HepG2 (cell line): ENCODE results near the gene MLST8. TPM values are rescaled to one million over a fixed set of nuclear protein-coding genes. Genes with fewer than 3 reads are reported as not detected.

Experiments used
- DMAP1 ChIP-seq: IDR thresholded peaks from 2 replicates; pipeline ENCODE4 v1.6.1; 2016
- DPF2 ChIP-seq: sonication (generic); formaldehyde crosslinking; IDR thresholded peaks from 2 replicates; pipeline ENCODE4 v1.4.0; 2020; ENCODE audit warnings: mild to moderate bottlenecking, low read depth, missing genetic modification reagents, borderline replicate concordance
- GATAD2A ChIP-seq: IDR thresholded peaks from 2 replicates; pipeline ENCODE4 v1.6.1; 2016
- GZF1 ChIP-seq: sonication (generic); formaldehyde crosslinking; IDR thresholded peaks from 2 replicates; pipeline ENCODE4 v1.5.1; 2020; ENCODE audit warnings: mild to moderate bottlenecking, missing genetic modification reagents
- MED1 ChIP-seq: sonication (generic); formaldehyde crosslinking; IDR thresholded peaks from 2 replicates; pipeline ENCODE4 v1.4.0; 2020; ENCODE audit warnings: missing genetic modification reagents
- MXD1 ChIP-seq: sonication (generic); formaldehyde crosslinking; IDR thresholded peaks from 2 replicates; pipeline ENCODE4 v1.4.0; 2020; ENCODE audit warnings: mild to moderate bottlenecking, missing genetic modification reagents
- REST ChIP-seq, 2 experiments: IDR thresholded peaks; 2 replicates each; pipeline ENCODE4 v1.6.1; 2011 to 2012; ENCODE audit warnings: low read length in 2 of 2, borderline replicate concordance in 1 of 2, low read depth in 1 of 2, mild to moderate bottlenecking in 1 of 2, moderate library complexity in 1 of 2
- SMYD3 ChIP-seq: sonication (generic); formaldehyde crosslinking; IDR thresholded peaks from 2 replicates; pipeline ENCODE4 v1.8.1; 2023; ENCODE audit warnings: mild to moderate bottlenecking, missing genetic modification reagents
- ZBTB1 ChIP-seq: sonication (generic); formaldehyde crosslinking; IDR thresholded peaks from 2 replicates; pipeline ENCODE4 v1.4.0; 2020; ENCODE audit warnings: missing genetic modification reagents, borderline replicate concordance
- ZNF10 ChIP-seq: sonication (generic); formaldehyde crosslinking; IDR thresholded peaks from 2 replicates; pipeline ENCODE4 v1.4.0; 2020; ENCODE audit warnings: mild to moderate bottlenecking, low read depth, missing genetic modification reagents, borderline replicate concordance
- ZNF142 ChIP-seq: sonication (generic); formaldehyde crosslinking; IDR thresholded peaks from 2 replicates; pipeline ENCODE4 v1.4.0; 2020; ENCODE audit warnings: missing genetic modification reagents
- ZNF30 ChIP-seq: sonication (generic); formaldehyde crosslinking; IDR thresholded peaks from 2 replicates; pipeline ENCODE4 v1.5.0; 2020; ENCODE audit warnings: mild to moderate bottlenecking, missing genetic modification reagents
- ZNF530 ChIP-seq: sonication (generic); formaldehyde crosslinking; IDR thresholded peaks from 2 replicates; pipeline ENCODE4 v1.5.0; 2020; ENCODE audit warnings: low read depth, mild to moderate bottlenecking, missing genetic modification reagents
- ZNF574 ChIP-seq: sonication (generic); formaldehyde crosslinking; IDR thresholded peaks from 2 replicates; pipeline ENCODE4 v1.4.0; 2020; ENCODE audit warnings: missing genetic modification reagents
- ZNF629 ChIP-seq: sonication (generic); formaldehyde crosslinking; conservative IDR thresholded peaks from 2 replicates; pipeline ENCODE4 v1.5.0; 2020; ENCODE audit warnings: missing genetic modification reagents
- polyA plus RNA-seq, 8 experiments: library from polyadenylated mRNA; depleted of rRNA in 3 of 8; stranded (reverse) in 7 of 8; unstranded in 1 of 8; fragments of >200 nt; fragmentation: Illumina TruSeq in 4 of 8; extraction: Trizol in 4 of 8; gene quantifications; 2 replicates each; pipeline versions ENCODE4 v1.2.1 to v1.2.3, GENCODE V29; 2011 to 2016; ENCODE audit warnings: low read depth in 4 of 8, missing spikeins in 1 of 8, mixed read lengths in 1 of 8; ENCODE audit not compliant: insufficient read depth in 1 of 8
- total RNA-seq, 5 experiments: library from RNA; depleted of rRNA; stranded (reverse); fragments of >200 nt; fragmentation: Illumina TruSeq; extraction: Trizol; gene quantifications; 2 replicates each; pipeline ENCODE4 v1.2.3, GENCODE V29; 2016; ENCODE audit warnings: low read depth in 1 of 5

MLST8 gene
- total and polyA plus RNA-seq, 2 of the 13 experiments (the other 11 are each of a cell fraction or from before 2014, with no cell fraction given): 30.8 to 72.7 TPM

- TF ChIP-seq ZNF574 (0 out of 2 replicates have a peak, but pooled peaks have one; percentile 32), ZNF530 (CRISPR knock-in tag) (no peak), GATAD2A (no peak), ZNF10 (no peak), DPF2 (CRISPR knock-in tag) (no peak), GZF1 (CRISPR knock-in tag) (no peak), REST (IDR thresholded peaks at IDR 0.05; ENCODE audit: borderline replicate concordance in 1 of 2, low read depth in 1 of 2, low read length in 2 of 2) (no peak), DMAP1 (CRISPR knock-in tag) (no peak), MED1 (peak; percentile 53; the same call in 1 of the 2 replicates), MXD1 (CRISPR knock-in tag) (no peak), ZBTB1 (CRISPR knock-in tag) (no peak), SMYD3 (no peak), ZNF629 (CRISPR knock-in tag) (peak; percentile 100), ZNF30 (CRISPR knock-in tag) (no peak), ZNF142 (no peak)
These were observed 10.4 kb upstream of the MLST8 start (continued) for GRCh38 chr16:2194852-2195321.
